IMR-90 (cell line): Measurements from ENCODE around the gene SCARB1. TPM values are rescaled to one million over a fixed set of nuclear protein-coding genes. Genes with fewer than 3 reads are reported as not detected.

Experiments
- ATAC-seq: fragments of 200-7000 bp; cut with Tn5 transposase; 2 replicates; pipeline ENCODE4 v1.9.1; 2020; ENCODE audit warnings: low read depth, mild to moderate bottlenecking, moderate library complexity
- BruUV-seq: library from RNA; stranded (reverse); fragments of 400-500 nt; replicated peaks from 2 replicates; lab custom pipeline; 2021; lab: Mats Ljungman, UMichigan
- CTCF ChIA-PET: fragments of 300-600 bp; formaldehyde crosslinking; extraction: SDS; loops from one replicate; lab custom pipeline; 2021; ENCODE audit warnings: antibody characterized with exemption; lab: Yijun Ruan, JAX
- POLR2A ChIA-PET: fragments of 300-600 bp; sonication (Branson Sonifier 250); formaldehyde crosslinking; loops from one replicate; lab custom pipeline; 2022; ENCODE audit warnings: antibody characterized with exemption; ENCODE audit not compliant: unreplicated experiment; lab: Charles Lee
- DNase-seq: peaks from one replicate; pipeline ENCODE4 v3.0.0; 2013
- H2AFZ ChIP-seq: replicated peaks from 2 replicates; pipeline ENCODE3; 2013; ENCODE audit warnings: low read length, mild to moderate bottlenecking; ENCODE audit not compliant: poor library complexity
- H2AK5ac ChIP-seq: 2 replicates; pipeline ENCODE4 v1.6.1; 2013; ENCODE audit warnings: low read depth, low read length, inconsistent platforms
- H2AK9ac ChIP-seq: replicated peaks from 2 replicates; pipeline ENCODE3; 2013; ENCODE audit warnings: mild to moderate bottlenecking, low read depth, low read length, moderate library complexity; ENCODE audit not compliant: poor library complexity
- H2BK120ac ChIP-seq: 2 replicates; pipeline ENCODE4 v1.6.1; 2013; ENCODE audit warnings: low read depth, low read length, inconsistent platforms
- H2BK15ac ChIP-seq: 3 replicates; pipeline ENCODE4 v1.6.1; 2013; ENCODE audit warnings: low read depth, low read length, inconsistent platforms
- H2BK20ac ChIP-seq: 2 replicates; pipeline ENCODE4 v1.6.1; 2013; ENCODE audit warnings: low read depth, mild to moderate bottlenecking, inconsistent platforms, low read length, moderate library complexity
- H2BK5ac ChIP-seq: 2 replicates; pipeline ENCODE4 v1.6.1; 2013; ENCODE audit warnings: mild to moderate bottlenecking, low read depth, low read length, inconsistent platforms; ENCODE audit not compliant: poor library complexity, severe bottlenecking
- H3K14ac ChIP-seq: replicated peaks from 2 replicates; pipeline ENCODE4 v1.6.1; 2013; ENCODE audit warnings: low read depth, low read length, inconsistent platforms
- H3K18ac ChIP-seq: 2 replicates; pipeline ENCODE4 v1.6.1; 2013; ENCODE audit warnings: low read depth, low read length, control low read depth
- H3K23ac ChIP-seq: 2 replicates; pipeline ENCODE4 v1.6.1; 2013; ENCODE audit warnings: low read depth, low read length, inconsistent platforms
- H3K27ac ChIP-seq: 2 replicates; pipeline ENCODE4 v1.5.1; 2013; ENCODE audit warnings: mild to moderate bottlenecking, control low read depth, low read length; ENCODE audit not compliant: insufficient read depth
- H3K27me3 ChIP-seq: 2 replicates; pipeline ENCODE4 v1.6.1; 2013; ENCODE audit warnings: low read length; ENCODE audit not compliant: control insufficient read depth, insufficient read depth
- H3K36me3 ChIP-seq: 2 replicates; pipeline ENCODE4 v1.6.1; 2013; ENCODE audit warnings: low read length, mixed read lengths; ENCODE audit not compliant: control insufficient read depth, insufficient read depth
- H3K4ac ChIP-seq: 2 replicates; pipeline ENCODE4 v1.6.1; 2013; ENCODE audit warnings: low read depth, low read length, inconsistent platforms
- H3K4me1 ChIP-seq: 2 replicates; pipeline ENCODE4 v1.6.1; 2013; ENCODE audit warnings: low read length, mixed read lengths; ENCODE audit not compliant: control insufficient read depth, insufficient read depth
- H3K4me2 ChIP-seq: 2 replicates; pipeline ENCODE4 v1.6.1; 2013; ENCODE audit warnings: low read depth, mild to moderate bottlenecking, control low read depth, low read length, moderate library complexity
- H3K4me3 ChIP-seq: 2 replicates; pipeline ENCODE4 v1.5.1; 2013; ENCODE audit warnings: low read depth, mild to moderate bottlenecking, control low read depth, low read length, moderate library complexity; ENCODE audit not compliant: insufficient read depth
- H3K56ac ChIP-seq: 2 replicates; pipeline ENCODE4 v1.6.1; 2013; ENCODE audit warnings: low read length, inconsistent platforms; ENCODE audit not compliant: insufficient read depth; ENCODE audit errors: extremely low read depth
- H3K79me1 ChIP-seq, 2 experiments: 2 replicates each; pipeline ENCODE4 v1.6.1; 2013; ENCODE audit warnings: low read length in 2 of 2, inconsistent platforms in 1 of 2, low read depth in 1 of 2
- H3K9ac ChIP-seq: 2 replicates; pipeline ENCODE4 v1.6.1; 2013; ENCODE audit warnings: low read depth, low read length, control low read depth
- H3K9me1 ChIP-seq: 2 replicates; pipeline ENCODE4 v1.6.1; 2013; ENCODE audit warnings: low read length, inconsistent platforms; ENCODE audit not compliant: insufficient read depth
- H3K9me3 ChIP-seq: 2 replicates; pipeline ENCODE4 v1.6.1; 2013; ENCODE audit warnings: low read length; ENCODE audit not compliant: control insufficient read depth, insufficient read depth
- H4K20me1 ChIP-seq: 2 replicates; pipeline ENCODE4 v1.6.1; 2013; ENCODE audit warnings: low read length, inconsistent platforms; ENCODE audit not compliant: insufficient read depth
- H4K5ac ChIP-seq: 2 replicates; pipeline ENCODE4 v1.6.1; 2013; ENCODE audit warnings: mild to moderate bottlenecking, low read depth, low read length, control low read depth
- H4K8ac ChIP-seq, 2 experiments: 2 replicates each; pipeline ENCODE4 v1.6.1; 2013; ENCODE audit warnings: low read depth in 2 of 2, low read length in 2 of 2, control low read depth in 1 of 2, inconsistent platforms in 1 of 2
- H4K91ac ChIP-seq: 2 replicates; pipeline ENCODE4 v1.6.1; 2013; ENCODE audit warnings: low read depth, low read length, inconsistent platforms; ENCODE audit not compliant: insufficient read depth
- MAFK ChIP-seq: IDR thresholded peaks from 2 replicates; pipeline ENCODE4 v1.6.1; 2012; ENCODE audit warnings: low read depth, low read length, improper control_type of control experiment
- NFE2L2 ChIP-seq: fragments of 150-350 bp; IDR thresholded peaks from 2 replicates; pipeline ENCODE4 v1.6.1; 2016; ENCODE audit warnings: low read depth, mild to moderate bottlenecking, low read length
- WGBS, 2 experiments: methylation state at CpG; one replicate each; pipeline versions ENCODE4 v1.1.5 to v1.1.7; 2013; ENCODE audit warnings: missing lambda C conversion rate in 2 of 2; ENCODE audit not compliant: insufficient read length in 1 of 2; ENCODE audit errors: extremely low coverage in 2 of 2; 5-methylcytosine and 5-hydroxymethylcytosine counted together
- dilution Hi-C: fragments of 300-500 bp; cut with HindIII; formaldehyde crosslinking; loops from one replicate; pipeline ENCODE4 v1.14.3; 2018; ENCODE audit warnings: low sequenced_read_pairs; ENCODE audit not compliant: unreplicated experiment
- in situ Hi-C: fragments of 300-500 bp; cut with MboI; formaldehyde crosslinking; loops from 3 replicates; pipeline ENCODE4 v1.14.3; 2019; ENCODE audit warnings: low sequenced_read_pairs, inconsistent platforms, mixed read lengths
- intact Hi-C: fragments of 100-400 bp; cut with micrococcal nuclease; formaldehyde crosslinking; loops from 2 replicates; pipeline ENCODE4 v1.10.0; 2022
- polyA plus RNA-seq, 3 experiments: library from polyadenylated mRNA; depleted of rRNA; stranded (reverse); fragments of >200 nt; gene quantifications; 2 replicates each; pipeline ENCODE4 v1.2.3, GENCODE V29; 2012; ENCODE audit warnings: low replicate concordance in 1 of 3
- total RNA-seq: library from RNA; depleted of rRNA; stranded (reverse); fragments of >200 nt; gene quantifications from 2 replicates; pipeline ENCODE4 v1.2.3, GENCODE V29; 2012
- TF ChIP-seq, protein P1 (sequence below): fragments of 150-350 bp; IDR thresholded peaks from 2 replicates; pipeline ENCODE4 v1.6.1; 2017; ENCODE audit warnings: mild to moderate bottlenecking, antibody characterized with exemption, low read length, low read depth

The SCARB1 gene
- total and polyA plus RNA-seq, 2 of the 4 experiments (the other 2 are of a cell fraction): 3.0 to 24.8 TPM

DNA sequence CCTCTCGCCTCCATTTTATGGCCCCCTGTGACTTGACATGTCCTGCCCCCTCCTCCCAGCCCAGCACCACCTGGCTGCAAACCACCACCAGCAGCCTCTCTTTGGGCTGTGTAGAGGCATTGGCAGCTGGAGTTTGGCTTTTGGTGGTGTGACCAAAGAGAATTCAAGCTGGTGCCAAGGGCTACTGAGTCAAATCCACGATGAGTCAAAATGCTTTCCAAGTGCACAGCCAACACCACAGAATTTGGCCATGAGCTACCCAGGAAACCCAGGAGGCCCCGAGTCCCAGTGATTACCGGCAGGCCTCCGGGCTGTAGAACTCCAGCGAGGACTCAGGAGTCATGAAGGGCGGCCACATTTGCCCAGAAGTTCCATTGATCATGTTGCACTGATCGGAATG, 53.8 kb downstream of the SCARB1 start:
- Histone ChIP-seq H4K8ac (no peak overlapping the region), H4K20me1 (no peaks in the 10 kb centered on the region), H2BK15ac (no peak overlapping the region), H3K4me3 (no peak overlapping the region), H2BK5ac (no peak overlapping the region), H3K4me1 (no peaks in the 10 kb centered on the region), H3K9ac (no peak overlapping the region), H2BK20ac (no peak overlapping the region), H3K23ac (no peak overlapping the region), H2AK9ac (no peak overlapping the region), H3K27ac (no peak overlapping the region), H3K9me3 (no peaks in the 10 kb centered on the region), H4K91ac (no peak overlapping the region), H2AFZ (no peak overlapping the region), H2AK5ac (no peak overlapping the region), H2BK120ac (no peak overlapping the region), H3K79me1 (no peaks in the 10 kb centered on the region), H3K27me3 (no peaks in the 10 kb centered on the region), H3K18ac (no peak overlapping the region), H4K5ac (no peak overlapping the region), H3K56ac (no peak overlapping the region), H3K14ac (no peak overlapping the region), H3K4me2 (no peak overlapping the region), H3K4ac (no peak overlapping the region), H3K36me3 (peaks cover 9% of the 10 kb centered on the region; the same call in 1 of the 2 replicates), H3K9me1 (peaks cover 9% of the 10 kb centered on the region)
- CTCF ChIA-PET: no interaction called here
- DNase-seq (peak; percentile 49), ATAC-seq (no peak)
- BruUV-seq: no TSS peak
- TF ChIP-seq, protein P1, sequence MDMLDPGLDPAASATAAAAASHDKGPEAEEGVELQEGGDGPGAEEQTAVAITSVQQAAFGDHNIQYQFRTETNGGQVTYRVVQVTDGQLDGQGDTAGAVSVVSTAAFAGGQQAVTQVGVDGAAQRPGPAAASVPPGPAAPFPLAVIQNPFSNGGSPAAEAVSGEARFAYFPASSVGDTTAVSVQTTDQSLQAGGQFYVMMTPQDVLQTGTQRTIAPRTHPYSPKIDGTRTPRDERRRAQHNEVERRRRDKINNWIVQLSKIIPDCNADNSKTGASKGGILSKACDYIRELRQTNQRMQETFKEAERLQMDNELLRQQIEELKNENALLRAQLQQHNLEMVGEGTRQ: no peak
- TF ChIP-seq MAFK (no peak), NFE2L2 (no peak)
- in situ Hi-C loops (no loop called here), dilution Hi-C loops (no loop called here), intact Hi-C loops (no loop called here)
- POLR2A ChIA-PET: no interaction called here
- WGBS, 2 experiments: 94% methylated on average over 7 of the region's 8 CpGs; no CpG with 5 or more reads in 1 of the 2 experiments
